ENCODE results near the gene VAV1. TPM values are rescaled to one million over a fixed set of nuclear protein-coding genes. Genes with fewer than 3 reads are reported as not detected.

The VAV1 gene
- total and polyA plus RNA-seq, 2 of the 8 experiments (the other 6 are each of a cell fraction or from before 2014, with no cell fraction given), result 0.21 to 0.22 TPM

GRCh38 chr19:6777434-6777833 is 4.9 kb downstream of the VAV1 start:
- Histone ChIP-seq H2BK12ac (ENCODE audit: low read depth, low read length) (no peak overlapping the region), H2BK20ac (ENCODE audit: low read length) (no peak overlapping the region), H3K27me3 (replicated peaks in 1 of 4; ENCODE audit: control insufficient read depth in 3 of 4, extremely low read depth in 1 of 4, insufficient read depth in 3 of 4, low read length in 3 of 4) (no peaks in the 10 kb centered on the region), H3K9ac (replicated peaks in 1 of 4; ENCODE audit: extremely low read depth in 1 of 4, low read depth in 3 of 4, low read length in 3 of 4) (no peak overlapping the region), H3K18ac (ENCODE audit: extremely low read depth, low read length) (no peak overlapping the region), H3K27ac (ENCODE audit: low read depth, low read length) (no peak overlapping the region), H3K4me2 (ENCODE audit: insufficient read depth in 1 of 2, low read depth in 2 of 2, low read length in 2 of 2) (no peak overlapping the region), H3K36me3 (ENCODE audit: control insufficient read depth in 2 of 4, insufficient read depth in 4 of 4, low read length in 3 of 4) (no peaks in the 10 kb centered on the region), H3K79me2 (ENCODE audit: control insufficient read depth in 1 of 2, insufficient read depth in 2 of 2, low read length in 2 of 2) (no peaks in the 10 kb centered on the region), H3K9me3 (ENCODE audit: insufficient read depth in 2 of 2, low read depth in 1 of 2, low read length in 1 of 2) (peaks cover 0 to 8% of the 10 kb centered on the region in 2 experiments; a peak in 2 of 4 replicates), H3K14ac (ENCODE audit: insufficient read length) (no peak overlapping the region), H2BK15ac (ENCODE audit: low read length) (no peak overlapping the region), H4K20me1 (replicated peaks in 1 of 2; ENCODE audit: control insufficient read depth in 1 of 2, insufficient read depth in 2 of 2, low read length in 2 of 2) (no peaks in the 10 kb centered on the region), H3K4ac (replicated peaks; ENCODE audit: insufficient read length, low read depth, low read length) (no peak overlapping the region), H2BK120ac (replicated peaks; ENCODE audit: low read depth, low read length) (no peak overlapping the region), H4K5ac (ENCODE audit: insufficient read length, low read depth, low read length) (no peak overlapping the region), H4K91ac (replicated peaks; ENCODE audit: insufficient read length, low read length) (no peak overlapping the region), H3K23me2 (ENCODE audit: low read depth, low read length) (peaks cover 9% of the 10 kb centered on the region; the same call in 1 of the 2 replicates), H3K4me1 (replicated peaks in 1 of 4; ENCODE audit: control insufficient read depth in 3 of 4, insufficient read depth in 4 of 4, low read length in 3 of 4) (peaks cover 0 to 11% (median 2%) of the 10 kb centered on the region in 4 experiments; a peak in 3 of 7 replicates), H4K8ac (ENCODE audit: extremely low read depth, insufficient read depth, low read length) (no peak overlapping the region), H3K79me1 (ENCODE audit: low read depth, low read length) (no peaks in the 10 kb centered on the region), H2BK5ac (ENCODE audit: low read depth, low read length) (no peak overlapping the region), H3K4me3 (ENCODE audit: extremely low read depth in 1 of 4, insufficient read depth in 2 of 4, low read depth in 3 of 4, low read length in 4 of 4) (no peak overlapping the region), H3K56ac (replicated peaks; ENCODE audit: insufficient read length, low read depth, low read length) (no peak overlapping the region), H2AFZ (ENCODE audit: low read length) (no peak overlapping the region), H2AK5ac (ENCODE audit: low read depth, low read length) (no peak overlapping the region), H3K23ac (ENCODE audit: insufficient read length) (no peak overlapping the region)
- DNase-seq (ENCODE audit: low read depth in 1 of 2, low spot score in 2 of 2) (no peak), FAIRE-seq (no peak)
- ChIA-PET POLR2A (ENCODE audit: partially characterized antibody) (interaction anchor here (1.5 kb wide), 1 partner anchor 10 kb away, joined by 4 read pairs; the partner anchor contains the start of gene SH2D3A), CTCF (ENCODE audit: partially characterized antibody) (no interaction called here)
- WGBS, 2 experiments (ENCODE audit: extremely low coverage in 1 of 2, insufficient coverage in 1 of 2, insufficient read length in 1 of 2, insufficient replicate concordance in 2 of 2, low coverage in 1 of 2, low lambda C conversion rate in 2 of 2, missing lambda C conversion rate in 1 of 2), result 75% methylated on average over 2 of the region's 2 CpGs; no CpG with 5 or more reads in 1 of the 2 experiments
- TF ChIP-seq USF2 (IDR thresholded peaks at IDR 0.05; ENCODE audit: low read length), result no peak
- no peak for TF ChIP-seq KDM5A (IDR thresholded peaks at IDR 0.05; ENCODE audit: low read length)
- TF ChIP-seq KDM1A (IDR thresholded peaks at IDR 0.05; ENCODE audit: borderline replicate concordance, low read length), result no peak
- TF ChIP-seq CTCF (IDR thresholded peaks at IDR 0.05; ENCODE audit: control extremely low read depth in 1 of 3, insufficient read depth in 1 of 3, low read depth in 1 of 3, low read length in 3 of 3), result no peak

Measured in H1 (cell line).